GM10847 (cell line): ENCODE measurements around the gene PPP2R2C.

Experiments used
- POLR2A ChIP-seq: IDR thresholded peaks from 2 replicates; pipeline ENCODE4 v1.6.1; 2011; ENCODE audit not compliant: insufficient read length; ENCODE audit errors: extremely low read depth

The PPP2R2C gene

DNA sequence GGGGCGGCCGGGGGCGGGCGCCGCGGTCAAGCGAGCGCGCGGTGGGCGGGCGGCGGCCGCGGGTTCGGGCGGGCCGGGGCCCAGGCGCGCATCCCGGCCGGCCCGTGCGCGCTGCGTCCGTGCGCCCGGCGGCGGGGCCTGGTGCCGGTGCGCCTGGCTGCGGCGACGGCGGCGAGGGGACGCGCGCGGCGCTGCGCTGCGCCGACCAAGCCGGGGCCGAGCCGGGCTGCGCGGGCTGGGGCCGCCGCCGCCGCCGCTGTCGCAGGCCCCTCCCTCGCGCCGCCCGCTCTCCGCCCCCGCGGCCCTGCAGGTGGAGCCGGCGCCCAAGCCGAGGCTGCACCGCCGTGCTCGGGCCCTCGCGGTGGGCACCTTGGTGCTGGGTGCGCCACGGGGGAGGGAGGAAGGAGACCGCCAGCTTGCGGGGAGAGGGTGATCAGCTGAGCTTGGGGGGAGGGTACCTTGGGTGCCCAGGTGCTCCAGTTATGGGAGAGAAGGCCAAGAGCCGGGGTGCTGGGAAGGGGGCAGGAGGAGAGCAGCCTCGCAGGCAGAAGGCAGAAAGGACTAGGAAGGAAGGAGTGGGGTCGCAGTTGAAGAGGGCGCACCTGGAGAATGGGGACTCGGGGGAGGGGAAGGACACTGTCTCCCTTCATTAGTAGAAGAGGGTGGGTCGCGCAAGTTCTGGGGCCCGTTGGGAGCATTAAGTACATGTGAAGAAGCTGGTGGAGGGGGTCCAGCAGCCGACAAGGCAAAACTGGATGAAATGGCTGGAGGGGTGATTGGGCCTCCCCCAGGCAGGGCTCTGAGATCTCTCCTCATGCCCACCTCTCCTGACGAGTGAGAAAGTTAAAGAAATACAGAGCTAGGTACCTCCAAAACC lies at the start of gene PPP2R2C:
TSS of gene PPP2R2C (minus strand) at position 228 of the 877 bp plus-strand sequence. CDS start 385 bp downstream, outside the sequence.
- no peak for TF ChIP-seq POLR2A

DNA sequence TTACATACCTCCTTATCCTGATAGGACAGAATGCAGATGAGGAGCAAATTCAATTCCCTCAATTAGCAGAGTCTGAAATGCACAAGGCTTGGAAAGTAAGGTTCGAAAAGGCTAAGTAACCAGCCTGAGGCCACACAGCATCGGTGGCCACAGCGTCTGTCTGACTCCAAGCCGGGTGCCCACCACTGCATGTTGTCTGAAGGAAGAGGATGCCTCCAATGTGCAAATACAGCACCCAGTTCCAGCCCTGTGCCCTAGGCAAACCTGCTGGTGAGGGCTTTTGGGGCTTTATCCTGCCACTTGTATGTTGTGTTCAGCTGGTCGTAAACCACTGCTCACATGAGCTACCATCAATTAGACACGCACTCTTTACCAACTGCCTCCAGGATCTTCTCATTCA lies 48.6 kb upstream of the PPP2R2C start:
- TF ChIP-seq POLR2A = no peak

GRCh38 chr4:6520051-6520636 lies 47.7 kb upstream of the PPP2R2C start:
- no peak for TF ChIP-seq POLR2A

GRCh38 chr4:6517171-6517570 lies 44.8 kb upstream of the PPP2R2C start:
- TF ChIP-seq POLR2A = no peak

- TF ChIP-seq POLR2A = no peak
Observed at GRCh38 chr4:6516762-6517161, 44.3 kb upstream of the PPP2R2C start.

- no peak for TF ChIP-seq POLR2A
Observed at GRCh38 chr4:6516281-6516680, 43.9 kb upstream of the PPP2R2C start.

DNA sequence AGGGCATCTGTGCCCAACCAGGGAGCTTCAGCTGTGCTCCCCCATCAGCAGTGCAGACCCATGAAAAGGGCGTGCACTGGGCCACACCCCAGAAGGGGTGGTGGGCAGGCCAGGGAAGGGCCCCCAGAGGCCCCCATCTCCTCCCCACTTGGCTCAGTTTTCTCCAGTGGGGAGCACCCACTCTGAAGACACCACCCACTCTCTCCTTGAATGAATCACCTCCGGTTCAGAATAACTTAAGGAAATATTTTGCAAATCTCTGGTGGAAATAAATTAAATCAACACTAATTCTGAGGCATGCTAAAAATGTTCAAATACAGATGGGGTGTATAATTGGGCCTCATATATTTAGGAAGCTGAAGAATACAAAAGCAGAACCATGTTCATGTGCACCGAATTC lies 41.3 kb upstream of the PPP2R2C start:
- TF ChIP-seq POLR2A = no peak

DNA sequence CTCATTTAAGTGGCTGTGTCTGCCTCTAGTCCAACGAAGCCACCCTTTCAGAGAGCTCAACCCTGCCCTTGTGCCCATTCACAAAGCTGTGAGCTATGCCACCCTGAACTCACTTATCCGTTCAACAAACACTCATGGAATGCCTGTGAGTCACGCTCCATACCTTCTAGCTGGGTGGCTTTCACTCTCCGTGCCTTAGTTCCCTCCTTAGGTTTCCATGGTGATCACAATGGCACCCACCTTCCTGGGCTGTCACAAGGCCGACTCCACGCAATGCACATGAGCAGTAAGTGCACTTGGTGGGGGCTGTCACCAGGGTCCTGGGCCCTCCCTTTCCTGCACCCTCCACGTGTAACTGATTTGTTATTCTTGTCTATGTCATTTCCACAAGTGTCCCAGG lies 37.2 kb upstream of the PPP2R2C start:
- TF ChIP-seq POLR2A = no peak

DNA sequence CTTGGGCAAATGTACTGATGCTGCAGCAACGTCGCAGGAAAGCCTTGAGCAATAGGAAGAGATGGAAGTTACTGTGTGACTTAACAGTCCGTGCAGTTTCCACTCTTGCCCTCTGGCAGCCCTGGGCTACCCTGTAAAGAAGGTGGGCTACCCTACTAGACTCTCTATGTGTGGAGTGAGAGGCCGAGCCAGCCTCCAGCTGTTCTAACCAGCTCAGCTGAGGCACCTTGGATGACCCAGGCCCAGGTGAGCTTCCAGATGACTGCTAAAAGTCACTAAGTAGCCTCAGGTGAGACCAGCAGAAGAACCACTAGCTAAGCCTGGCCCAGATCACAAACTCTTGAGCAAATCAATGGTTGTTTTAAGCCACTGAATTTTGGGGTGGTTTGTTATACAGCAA lies 34.9 kb upstream of the PPP2R2C start:
- TF ChIP-seq POLR2A = no peak

DNA sequence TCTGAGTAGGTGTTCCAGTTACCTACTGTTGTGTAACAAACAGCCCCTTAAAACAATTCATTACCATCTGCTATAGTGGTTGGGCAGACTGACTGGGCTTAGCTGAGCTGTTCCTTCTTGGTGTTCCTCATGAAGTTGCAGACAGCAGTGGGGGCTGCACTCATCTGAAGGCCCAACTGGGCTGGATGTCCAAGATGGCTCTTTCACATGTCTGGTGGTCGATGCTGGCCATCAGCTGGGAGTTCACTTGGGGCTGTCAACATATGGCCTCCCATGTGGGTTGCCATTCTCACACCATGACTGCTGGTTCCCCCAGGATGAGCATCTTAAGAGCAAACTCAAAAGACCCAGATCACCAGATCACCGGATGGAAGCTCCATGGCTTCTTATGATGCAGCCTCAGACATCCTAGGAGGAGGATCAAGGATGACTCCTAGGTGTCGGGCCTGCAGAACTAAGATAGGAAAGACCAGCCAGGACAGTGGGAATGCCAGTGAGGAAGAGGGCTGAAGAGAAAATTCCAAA lies 34.3 kb upstream of the PPP2R2C start:
- TF ChIP-seq POLR2A = no peak

DNA sequence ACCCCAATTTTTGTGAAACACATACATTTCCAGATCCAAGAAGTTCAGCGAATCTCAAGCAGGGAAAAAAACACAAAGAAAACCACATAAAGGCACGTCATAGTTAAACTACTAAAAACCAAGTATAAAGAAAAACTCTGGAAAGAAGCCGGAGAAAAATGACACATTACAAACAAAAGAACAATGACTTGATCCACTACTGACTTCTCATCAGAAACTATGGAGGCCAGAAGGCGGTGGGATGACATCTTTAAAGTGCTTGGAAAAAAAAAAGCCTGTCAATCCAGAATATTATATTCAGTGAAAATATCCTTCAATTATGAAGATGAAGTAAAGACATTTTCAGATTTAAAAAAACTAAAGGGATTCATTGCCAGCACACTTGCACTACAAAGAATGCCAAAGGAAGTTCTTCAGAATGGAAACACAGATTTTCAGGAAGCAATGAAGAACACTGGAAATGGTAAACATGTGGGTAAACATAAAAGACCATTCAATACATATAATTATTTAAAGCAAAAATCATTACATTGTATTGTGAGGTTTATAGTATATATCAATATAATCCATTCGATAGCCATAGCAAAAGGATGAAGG lies 32.6 kb upstream of the PPP2R2C start:
- no peak for TF ChIP-seq POLR2A

DNA sequence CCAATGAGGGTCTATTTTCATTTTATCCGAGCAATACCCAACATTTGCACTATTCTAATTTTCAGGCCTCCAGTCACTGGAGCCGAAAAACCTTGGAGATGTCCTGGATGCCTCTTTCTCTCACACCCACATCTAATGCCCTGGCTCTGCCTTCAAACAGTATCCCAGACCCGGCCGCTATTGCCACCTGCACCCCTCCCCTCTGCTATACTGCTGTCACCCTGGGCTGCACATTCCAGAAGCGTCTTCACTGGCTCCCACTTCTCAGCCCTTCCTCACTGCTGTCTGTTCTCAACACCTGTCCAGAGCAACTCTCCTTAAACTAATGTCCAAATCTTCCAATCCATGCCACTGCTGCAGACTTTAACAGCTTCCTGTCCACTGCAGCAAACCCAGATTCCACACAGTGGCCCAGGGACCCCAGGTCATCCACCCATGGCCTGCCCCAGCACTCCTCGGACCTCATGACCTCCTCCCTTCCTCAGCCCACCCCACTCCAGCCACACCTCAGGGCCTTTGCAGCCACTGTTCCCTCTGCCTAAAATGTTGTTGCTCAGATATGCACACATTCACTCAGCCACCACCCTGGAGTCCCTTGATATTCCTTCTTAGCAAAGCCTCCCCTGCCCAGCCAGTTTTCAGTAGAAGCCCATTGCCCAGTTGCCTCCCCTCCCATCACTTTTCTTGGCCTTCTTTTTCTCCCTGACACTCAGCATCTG lies 30.5 kb upstream of the PPP2R2C start:
- TF ChIP-seq POLR2A = no peak

DNA sequence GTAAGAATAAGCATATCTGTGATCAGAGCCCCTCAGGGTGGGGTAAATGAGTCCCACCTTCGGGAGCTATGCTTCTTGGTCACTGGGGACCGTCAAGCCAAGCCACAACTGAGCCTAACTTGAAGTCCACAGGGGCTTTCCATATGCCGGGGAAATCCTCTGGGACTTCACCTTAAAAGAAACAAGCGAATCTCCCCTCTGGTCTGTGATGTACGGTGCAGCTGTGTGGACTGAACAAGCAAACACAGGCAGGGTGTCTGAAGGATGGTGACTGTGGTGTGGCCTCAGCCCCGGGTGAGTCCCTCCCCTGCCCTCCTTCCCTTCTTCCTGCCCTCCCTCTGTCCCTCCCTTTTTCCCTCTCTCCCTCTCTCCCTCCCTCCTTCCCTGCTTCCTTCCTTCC lies 29.7 kb upstream of the PPP2R2C start:
- TF ChIP-seq POLR2A = no peak

GRCh38 chr4:6501171-6501570 lies 28.8 kb upstream of the PPP2R2C start:
- TF ChIP-seq POLR2A = no peak

GRCh38 chr4:6500481-6501140 lies 28.2 kb upstream of the PPP2R2C start:
- TF ChIP-seq POLR2A = no peak
